Lung (tissue), 12 donors: Measurements from ENCODE around the gene VRTN. TPM values are rescaled to one million over a fixed set of nuclear protein-coding genes. Genes with fewer than 3 reads are reported as not detected.

Source experiments
- ATAC-seq: fragments of 200-7000 bp; cut with Tn5 transposase; one replicate; pipeline ENCODE4 v1.9.1; 2020; ENCODE audit warnings: moderate number of reproducible peaks; ENCODE audit not compliant: insufficient read depth, low FRiP score
- DNase-seq, 3 donors: peaks; one replicate each; pipeline ENCODE4 v3.0.0-alpha.2; 2013 to 2017
- H3K27ac ChIP-seq, 2 donors: one replicate each; pipeline ENCODE4 v1.5.1; 2013; ENCODE audit warnings: mild to moderate bottlenecking in 2 of 2, moderate library complexity in 2 of 2, control low read depth in 1 of 2, inconsistent platforms in 1 of 2, low read depth in 1 of 2, low read length in 1 of 2
- H3K27me3 ChIP-seq, 3 donors: one replicate each; pipeline ENCODE4 v1.5.1; 2013; ENCODE audit warnings: low read length in 2 of 3; ENCODE audit not compliant: control insufficient read depth in 3 of 3, insufficient read depth in 3 of 3
- H3K36me3 ChIP-seq, 4 donors: one replicate each; pipeline ENCODE4 v1.5.1; 2013; ENCODE audit warnings: low read length in 4 of 4, mild to moderate bottlenecking in 1 of 4, moderate library complexity in 1 of 4; ENCODE audit not compliant: control insufficient read depth in 4 of 4, insufficient read depth in 4 of 4
- H3K4me1 ChIP-seq, 5 donors: one replicate each; pipeline ENCODE4 v1.5.1; 2013; ENCODE audit warnings: low read length in 5 of 5, mild to moderate bottlenecking in 2 of 5, moderate library complexity in 1 of 5; ENCODE audit not compliant: control insufficient read depth in 5 of 5, insufficient read depth in 5 of 5
- H3K4me3 ChIP-seq: one replicate; pipeline ENCODE4 v1.5.1; 2013; ENCODE audit warnings: mild to moderate bottlenecking, control low read depth, moderate library complexity
- H3K9ac ChIP-seq, 2 donors: one replicate each; pipeline ENCODE4 v1.5.1; 2013; ENCODE audit warnings: low read length in 2 of 2, control low read depth in 1 of 2; ENCODE audit not compliant: insufficient read depth in 1 of 2
- H3K9me3 ChIP-seq, 4 donors: one replicate each; pipeline ENCODE4 v1.5.1; 2013; ENCODE audit warnings: low read length in 3 of 4, mild to moderate bottlenecking in 1 of 4, moderate library complexity in 1 of 4; ENCODE audit not compliant: control insufficient read depth in 4 of 4, insufficient read depth in 3 of 4
- CTCF ChIP-seq: IDR thresholded peaks from 2 replicates; pipeline ENCODE4 v1.5.1; 2012; ENCODE audit warnings: mild to moderate bottlenecking; ENCODE audit errors: control extremely low read depth, extremely low read depth
- WGBS, 2 donors: extraction: QIAGEN DNeasy Blood & Tissue Kit; methylation state at CpG; one replicate each; pipeline ENCODE4 v1.1.7; 2013; 5-methylcytosine and 5-hydroxymethylcytosine counted together
- polyA plus RNA-seq, 2 donors: library from polyadenylated mRNA; stranded (reverse); fragments of 200-250 nt; gene quantifications; one replicate each; pipeline ENCODE4 v1.2.1, GENCODE V29; 2013
- total RNA-seq, 2 donors: library from RNA; depleted of rRNA in 1 of 2; stranded (reverse); fragments of >200 nt in 1 of 2; gene quantifications; one replicate each; pipeline ENCODE4 v1.2.1, GENCODE V29; 2014 to 2021
- donor health status: control.
- donor health status: control.
- donor health status: Bipolar disorder and iron deficiency.
- donor health status: healthy.
- donor health status: DM: yes; HTN: yes; CAD: no.

VRTN gene
- total and polyA plus RNA-seq, 4 donors = 0.06 TPM; not detected in 3

GRCh38 chr14:74402401-74403251 lies 54.4 kb downstream of the VRTN start:
- H3K36me3 ChIP-seq = no peaks in the 10 kb centered on the region
- H3K4me1 ChIP-seq = peaks cover 0 to 14% (median 9%) of the 10 kb centered on the region in 5 donors
- H3K9me3 ChIP-seq = no peaks in the 10 kb centered on the region
- no peak for TF ChIP-seq CTCF
- 46 to 59% methylated on average over 10 of the region's 10 CpGs for WGBS, 2 donors
- H3K9ac ChIP-seq = no peak overlapping the region
- H3K27ac ChIP-seq = no peak overlapping the region
- no peak for DNase-seq
- no peak for ATAC-seq
- H3K4me3 ChIP-seq = no peak overlapping the region
- H3K27me3 ChIP-seq = peaks cover 0 to 7% (median 5%) of the 10 kb centered on the region in 3 donors

GRCh38 chr14:74403619-74404417 lies 55.5 kb downstream of the VRTN start:
- Histone ChIP-seq H3K9me3 (no peaks in the 10 kb centered on the region), H3K4me3 (no peak overlapping the region), H3K4me1 (peaks cover 0 to 14% (median 9%) of the 10 kb centered on the region in 5 donors), H3K27me3 (peaks cover 0 to 2% (median 0%) of the 10 kb centered on the region in 3 donors), H3K9ac (no peak overlapping the region), H3K36me3 (no peaks in the 10 kb centered on the region), H3K27ac (no peak overlapping the region)
- ATAC-seq (no peak), DNase-seq (no peak)
- 94 to 95% methylated on average over 12 of the region's 12 CpGs for WGBS, 2 donors
- TF ChIP-seq CTCF = no peak

- Histone ChIP-seq H3K27ac (no peak overlapping the region), H3K36me3 (no peaks in the 10 kb centered on the region), H3K9ac (no peak overlapping the region), H3K4me3 (no peak overlapping the region), H3K27me3 (no peaks in the 10 kb centered on the region), H3K9me3 (no peaks in the 10 kb centered on the region), H3K4me1 (peaks cover 0 to 14% (median 9%) of the 10 kb centered on the region in 5 donors)
- no peak for TF ChIP-seq CTCF
- 82 to 89% methylated on average over 7 of the region's 7 CpGs for WGBS, 2 donors
- DNase-seq = no peak
- ATAC-seq = no peak
Measured at GRCh38 chr14:74404435-74404834, 56.2 kb downstream of the VRTN start.
